Keratinocyte (primary cell): ENCODE results near the gene HECTD1. TPM values are rescaled to one million over a fixed set of nuclear protein-coding genes. Genes with fewer than 3 reads are reported as not detected.
"Not testable (repeated sequence)": the region's sequence is repeated elsewhere in the genome, so short reads cannot be mapped to it uniquely, and the experiment has no call there.

Experiments
- DNase-seq: peaks from one replicate; pipeline ENCODE4 v3.0.0-alpha.2; 2011; ENCODE audit warnings: low read depth, missing footprints, low spot score
- FAIRE-seq: peaks from 2 replicates; lab custom pipeline; 2011; peaks lifted over from hg19 to GRCh38; lab: Jason Lieb, UNC
- H2AFZ ChIP-seq: 2 replicates; pipeline ENCODE4 v1.6.0; 2012; ENCODE audit warnings: low read length, control low read depth, inconsistent platforms; ENCODE audit not compliant: control insufficient read depth
- H3K27ac ChIP-seq: 2 replicates; pipeline ENCODE4 v1.5.1; 2011; ENCODE audit warnings: low read length; ENCODE audit not compliant: control insufficient read depth, insufficient read depth
- H3K27me3 ChIP-seq: 3 replicates; pipeline ENCODE4 v1.6.0; 2011; ENCODE audit warnings: low read length; ENCODE audit not compliant: control insufficient read depth, insufficient read depth; ENCODE audit errors: extremely low read depth
- H3K36me3 ChIP-seq, 2 experiments: 2 replicates in 1 of 2; 3 replicates in 1 of 2; pipeline ENCODE4 v1.5.1; 2011; ENCODE audit warnings: low read length in 2 of 2, mild to moderate bottlenecking in 1 of 2; ENCODE audit not compliant: control insufficient read depth in 2 of 2, insufficient read depth in 2 of 2; ENCODE audit errors: extremely low read depth in 1 of 2
- H3K4me1 ChIP-seq: 3 replicates; pipeline ENCODE4 v1.5.1; 2011; ENCODE audit warnings: low read length; ENCODE audit not compliant: control insufficient read depth, insufficient read depth; ENCODE audit errors: extremely low read depth
- H3K4me2 ChIP-seq: 3 replicates; pipeline ENCODE4 v1.6.0; 2011; ENCODE audit warnings: low read depth, low read length; ENCODE audit not compliant: control insufficient read depth, insufficient read depth; ENCODE audit errors: extremely low read depth
- H3K4me3 ChIP-seq, 3 experiments: fragments of 200-600 bp in 1 of 3; sonication (generic) in 1 of 3; 2 replicates in 2 of 3; 3 replicates in 1 of 3; pipeline ENCODE4 v1.5.1; 2011 to 2016; ENCODE audit warnings: low read length in 3 of 3, mild to moderate bottlenecking in 3 of 3, control low read depth in 2 of 3, inconsistent platforms in 1 of 3, low read depth in 1 of 3, mixed read lengths in 1 of 3, mixed run types in 1 of 3, moderate library complexity in 1 of 3; ENCODE audit not compliant: control insufficient read depth in 2 of 3, insufficient read depth in 2 of 3; ENCODE audit errors: extremely low read depth in 1 of 3
- H3K79me2 ChIP-seq: 2 replicates; pipeline ENCODE4 v1.6.0; 2012; ENCODE audit warnings: low read length; ENCODE audit not compliant: control insufficient read depth, insufficient read depth
- H3K9ac ChIP-seq: 3 replicates; pipeline ENCODE4 v1.6.0; 2011; ENCODE audit warnings: low read length; ENCODE audit not compliant: control insufficient read depth, insufficient read depth; ENCODE audit errors: extremely low read depth
- H3K9me1 ChIP-seq: 3 replicates; pipeline ENCODE4 v1.6.0; 2011; ENCODE audit warnings: low read length; ENCODE audit not compliant: control insufficient read depth, insufficient read depth; ENCODE audit errors: extremely low read depth
- H3K9me3 ChIP-seq: 2 replicates; pipeline ENCODE4 v1.5.1; 2012; ENCODE audit warnings: low read depth, low read length; ENCODE audit not compliant: control insufficient read depth
- H4K20me1 ChIP-seq: 3 replicates; pipeline ENCODE4 v1.6.0; 2011; ENCODE audit warnings: low read length; ENCODE audit not compliant: control insufficient read depth, insufficient read depth; ENCODE audit errors: extremely low read depth
- EZH2 ChIP-seq: IDR thresholded peaks from one replicate; pipeline ENCODE4 v1.6.1; 2012; ENCODE audit warnings: inconsistent platforms, mild to moderate bottlenecking, low read length, moderate library complexity
- dilution Hi-C: fragments of 300-500 bp; cut with MboI; formaldehyde crosslinking; loops from one replicate; pipeline ENCODE4 v1.7.0; 2020; ENCODE audit warnings: low sequenced_read_pairs; ENCODE audit not compliant: extremely low pct_ligation_motif_present
- polyA plus RNA-seq, 5 experiments: library from polyadenylated mRNA; depleted of rRNA in 3 of 5; stranded (reverse) in 3 of 5; stranded (forward) in 1 of 5; unstranded in 1 of 5; fragments of >200 nt; gene quantifications; 1 replicate in 1 of 5; 2 replicates in 3 of 5; 3 replicates in 1 of 5; pipeline versions ENCODE4 v1.2.1 to v1.2.3, GENCODE V29; 2011 to 2012; ENCODE audit warnings: missing spikeins in 2 of 5, low read depth in 1 of 5, low replicate concordance in 1 of 5
- TF ChIP-seq, protein P1 (sequence below), 3 experiments: IDR thresholded peaks in 1 of 3; conservative IDR thresholded peaks in 1 of 3; optimal IDR thresholded peaks in 1 of 3; 2 replicates in 2 of 3; 3 replicates in 1 of 3; pipeline versions ENCODE3 to v1.5.1; 2011; ENCODE audit warnings: low read length in 3 of 3, mild to moderate bottlenecking in 3 of 3, moderate library complexity in 2 of 3, control low read depth in 1 of 3, inconsistent platforms in 1 of 3; ENCODE audit not compliant: insufficient read depth in 2 of 3; ENCODE audit errors: extremely low read depth in 1 of 3

The HECTD1 gene
- polyA plus RNA-seq, 1 donor (not counting 4 experiments of a cell fraction or from before 2014, with no cell fraction given) = 94.8 TPM

DNA sequence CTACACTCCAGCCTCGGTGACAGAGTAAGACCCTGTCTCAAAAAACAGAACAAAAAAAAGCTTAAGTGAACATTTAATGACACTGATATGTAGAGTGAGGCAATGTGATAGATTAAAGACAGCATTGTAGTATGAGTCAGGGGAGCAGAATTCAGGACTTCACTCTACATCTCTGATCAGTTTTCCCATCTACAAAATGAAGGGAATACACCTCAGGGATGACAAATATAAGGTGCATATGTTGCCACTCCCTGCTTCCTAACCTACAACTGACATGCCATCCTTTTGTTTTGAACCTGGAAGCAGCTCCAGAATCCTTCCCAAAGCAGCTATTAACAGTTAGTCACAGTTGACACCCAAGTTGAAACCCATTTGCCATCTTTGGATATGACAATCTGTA lies 150.6 kb downstream of the HECTD1 start:
- DNase-seq = no peak

GRCh38 chr14:31052905-31053586 lies 154.5 kb downstream of the HECTD1 start:
- H3K4me2 ChIP-seq, H3K36me3 ChIP-seq, H3K9me1 ChIP-seq, H4K20me1 ChIP-seq, H2AFZ ChIP-seq, H3K4me3 ChIP-seq, H3K9me3 ChIP-seq, H3K9ac ChIP-seq, DNase-seq, H3K27me3 ChIP-seq, FAIRE-seq, H3K79me2 ChIP-seq, dilution Hi-C loops, H3K27ac ChIP-seq: not testable (repeated sequence)
- peaks cover 26% of the 10 kb centered on the region for H3K4me1 ChIP-seq

More for the DNA sequence above, 150.6 kb downstream of the HECTD1 start:
- no peaks in the 10 kb centered on the region for H3K79me2 ChIP-seq
- FAIRE-seq = peak; percentile 75
- no peak overlapping the region for H3K9ac ChIP-seq
- TF ChIP-seq, protein P1, sequence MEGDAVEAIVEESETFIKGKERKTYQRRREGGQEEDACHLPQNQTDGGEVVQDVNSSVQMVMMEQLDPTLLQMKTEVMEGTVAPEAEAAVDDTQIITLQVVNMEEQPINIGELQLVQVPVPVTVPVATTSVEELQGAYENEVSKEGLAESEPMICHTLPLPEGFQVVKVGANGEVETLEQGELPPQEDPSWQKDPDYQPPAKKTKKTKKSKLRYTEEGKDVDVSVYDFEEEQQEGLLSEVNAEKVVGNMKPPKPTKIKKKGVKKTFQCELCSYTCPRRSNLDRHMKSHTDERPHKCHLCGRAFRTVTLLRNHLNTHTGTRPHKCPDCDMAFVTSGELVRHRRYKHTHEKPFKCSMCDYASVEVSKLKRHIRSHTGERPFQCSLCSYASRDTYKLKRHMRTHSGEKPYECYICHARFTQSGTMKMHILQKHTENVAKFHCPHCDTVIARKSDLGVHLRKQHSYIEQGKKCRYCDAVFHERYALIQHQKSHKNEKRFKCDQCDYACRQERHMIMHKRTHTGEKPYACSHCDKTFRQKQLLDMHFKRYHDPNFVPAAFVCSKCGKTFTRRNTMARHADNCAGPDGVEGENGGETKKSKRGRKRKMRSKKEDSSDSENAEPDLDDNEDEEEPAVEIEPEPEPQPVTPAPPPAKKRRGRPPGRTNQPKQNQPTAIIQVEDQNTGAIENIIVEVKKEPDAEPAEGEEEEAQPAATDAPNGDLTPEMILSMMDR (optimal IDR thresholded peaks at IDR 0.05 in 1 of 3, IDR thresholded peaks at IDR 0.05 in 1 of 3, conservative IDR thresholded peaks at IDR 0.05 in 1 of 3; ENCODE audit: extremely low read depth in 1 of 3, insufficient read depth in 2 of 3, low read length in 3 of 3) = no peak
- TF ChIP-seq EZH2 = no peak
- no peak overlapping the region for H3K4me3 ChIP-seq
- no peaks in the 10 kb centered on the region for H4K20me1 ChIP-seq
- no peaks in the 10 kb centered on the region for H3K9me1 ChIP-seq
- no peak overlapping the region for H2AFZ ChIP-seq
- H3K9me3 ChIP-seq = no peaks in the 10 kb centered on the region
- peak overlapping the region; percentile 97 for H3K27ac ChIP-seq
- dilution Hi-C loops = no loop called here
- peak overlapping the region; percentile 34 for H3K4me2 ChIP-seq
- no peaks in the 10 kb centered on the region for H3K27me3 ChIP-seq
- H3K4me1 ChIP-seq = peaks cover 46% of the 10 kb centered on the region
- H3K36me3 ChIP-seq = no peaks in the 10 kb centered on the region

DNA sequence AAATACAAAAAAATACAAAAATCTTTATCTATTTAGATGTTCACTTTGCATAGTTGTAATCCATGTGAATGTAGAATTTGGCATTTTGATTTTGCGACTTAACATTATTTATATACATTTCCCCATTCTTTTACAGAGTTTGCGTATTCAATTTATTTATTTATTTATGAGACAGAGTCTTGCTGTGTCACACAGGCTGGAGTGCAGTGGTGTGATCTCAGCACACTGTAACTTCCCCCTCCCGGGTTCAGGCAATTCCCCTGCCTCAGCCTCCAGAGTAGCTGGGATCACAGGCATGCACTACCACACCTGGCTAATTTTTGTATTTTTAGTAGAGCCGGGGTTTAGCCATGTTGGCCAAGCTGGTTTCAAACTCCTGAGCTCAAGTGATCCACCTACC lies 156.1 kb downstream of the HECTD1 start:
- Histone ChIP-seq H3K4me2 (no peak overlapping the region), H4K20me1 (no peaks in the 10 kb centered on the region), H3K4me3 (no peak overlapping the region), H3K4me1 (peaks cover 11% of the 10 kb centered on the region), H3K79me2 (no peaks in the 10 kb centered on the region), H3K9me1 (no peaks in the 10 kb centered on the region), H2AFZ (no peak overlapping the region), H3K9me3 (no peaks in the 10 kb centered on the region), H3K9ac (no peak overlapping the region), H3K36me3 (no peaks in the 10 kb centered on the region), H3K27me3 (no peaks in the 10 kb centered on the region), H3K27ac (no peak overlapping the region)
- dilution Hi-C loops = no loop called here
- FAIRE-seq (no peak), DNase-seq (no peak)
- no peak for TF ChIP-seq EZH2
- TF ChIP-seq, protein P1 (optimal IDR thresholded peaks at IDR 0.05 in 1 of 3, IDR thresholded peaks at IDR 0.05 in 1 of 3, conservative IDR thresholded peaks at IDR 0.05 in 1 of 3; ENCODE audit: extremely low read depth in 1 of 3, insufficient read depth in 2 of 3, low read length in 3 of 3) = no peak
